Measurements from ENCODE around the gene MN1.

The MN1 gene

DNA sequence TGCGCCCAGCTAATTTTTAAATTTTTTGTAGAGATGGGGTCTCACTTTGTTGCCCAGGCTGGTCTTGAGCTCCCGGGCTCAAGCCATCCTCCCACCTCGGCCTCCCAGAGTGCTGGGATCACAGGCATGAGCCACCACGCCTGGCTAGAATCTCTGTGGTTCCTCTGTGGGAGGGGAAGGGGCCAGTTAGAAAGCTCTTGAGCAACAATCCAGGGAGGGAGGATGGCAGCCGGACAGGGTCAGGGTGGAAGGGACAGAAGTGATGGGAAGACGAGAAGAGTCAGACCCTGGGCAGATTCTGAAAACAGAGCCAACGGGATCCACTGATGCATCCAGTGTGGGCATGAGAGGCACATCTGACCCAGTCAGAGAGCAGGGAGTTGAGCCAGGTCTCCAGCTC lies 38.9 kb upstream of the MN1 start:
- TF ChIP-seq POLR2A (IDR thresholded peaks at IDR 0.05; ENCODE audit: extremely low read depth, insufficient read length) (no peak), MYC (IDR thresholded peaks at IDR 0.05; ENCODE audit: low read depth, low read length) (no peak), CTCF (IDR thresholded peaks at IDR 0.05; ENCODE audit: low read depth, low read length) (no peak)
- TF ChIP-seq, protein P1, sequence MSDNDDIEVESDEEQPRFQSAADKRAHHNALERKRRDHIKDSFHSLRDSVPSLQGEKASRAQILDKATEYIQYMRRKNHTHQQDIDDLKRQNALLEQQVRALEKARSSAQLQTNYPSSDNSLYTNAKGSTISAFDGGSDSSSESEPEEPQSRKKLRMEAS (IDR thresholded peaks at IDR 0.05; ENCODE audit: low read depth, low read length): no peak

GRCh38 chr22:27839057-27839660 lies 37.6 kb upstream of the MN1 start:
- H3K4me3 ChIP-seq (ENCODE audit: low read depth, low read length): no peak overlapping the region
- TF ChIP-seq MYC (IDR thresholded peaks at IDR 0.05; ENCODE audit: low read depth, low read length) (no peak), CTCF (IDR thresholded peaks at IDR 0.05; ENCODE audit: low read depth, low read length) (no peak)
- no peak for DNase-seq (ENCODE audit: low read depth)

More for the DNA sequence above, 38.9 kb upstream of the MN1 start:
- no peak for DNase-seq (ENCODE audit: low read depth)
- no peak overlapping the region for H3K4me3 ChIP-seq (ENCODE audit: low read depth, low read length)

GRCh38 chr22:27836181-27836580 lies 34.6 kb upstream of the MN1 start:
- DNase-seq (ENCODE audit: low read depth): no peak
- no peak overlapping the region for H3K4me3 ChIP-seq (ENCODE audit: low read depth, low read length)
- TF ChIP-seq CTCF (IDR thresholded peaks at IDR 0.05; ENCODE audit: low read depth, low read length) (no peak), POLR2A (IDR thresholded peaks at IDR 0.05; ENCODE audit: extremely low read depth, insufficient read length) (no peak), MYC (IDR thresholded peaks at IDR 0.05; ENCODE audit: low read depth, low read length) (no peak)
- TF ChIP-seq, protein P1 (IDR thresholded peaks at IDR 0.05; ENCODE audit: low read depth, low read length): no peak

GRCh38 chr22:27835446-27835845 lies 33.9 kb upstream of the MN1 start:
- DNase-seq (ENCODE audit: low read depth): no peak
- H3K4me3 ChIP-seq (ENCODE audit: low read depth, low read length): no peak overlapping the region
- no peak for TF ChIP-seq MYC (IDR thresholded peaks at IDR 0.05; ENCODE audit: low read depth, low read length)
- no peak for TF ChIP-seq CTCF (IDR thresholded peaks at IDR 0.05; ENCODE audit: low read depth, low read length)
- TF ChIP-seq, protein P1 (IDR thresholded peaks at IDR 0.05; ENCODE audit: low read depth, low read length): no peak
- no peak for TF ChIP-seq POLR2A (IDR thresholded peaks at IDR 0.05; ENCODE audit: extremely low read depth, insufficient read length)

GRCh38 chr22:27834364-27835185 lies 33.0 kb upstream of the MN1 start:
- no peak for DNase-seq (ENCODE audit: low read depth)

GRCh38 chr22:27833803-27834202 lies 32.2 kb upstream of the MN1 start:
- no peak for TF ChIP-seq MYC (IDR thresholded peaks at IDR 0.05; ENCODE audit: low read depth, low read length)
- no peak overlapping the region for H3K4me3 ChIP-seq (ENCODE audit: low read depth, low read length)
- no peak for DNase-seq (ENCODE audit: low read depth)

More at GRCh38 chr22:27834364-27835185, 33.0 kb upstream of the MN1 start:
- TF ChIP-seq, protein P1 (IDR thresholded peaks at IDR 0.05; ENCODE audit: low read depth, low read length): no peak
- TF ChIP-seq MYC (IDR thresholded peaks at IDR 0.05; ENCODE audit: low read depth, low read length): no peak
- no peak overlapping the region for H3K4me3 ChIP-seq (ENCODE audit: low read depth, low read length)

Data from NB4 (cell line).